GM18951 (cell line): ENCODE measurements around the gene ZBTB45.
"Not testable (repeated sequence)": the region's sequence is repeated elsewhere in the genome, so short reads cannot be mapped to it uniquely, and the experiment has no call there.

Experiments used
- POLR2A ChIP-seq: IDR thresholded peaks from 4 replicates; pipeline ENCODE4 v1.6.1; 2011; ENCODE audit warnings: mild to moderate bottlenecking; ENCODE audit not compliant: insufficient read length, insufficient read depth; ENCODE audit errors: extremely low read depth
- in situ Hi-C: fragments of 300-500 bp; cut with MboI; formaldehyde crosslinking; loops from one replicate; pipeline ENCODE4 v1.12.0; 2022; ENCODE audit warnings: low sequenced_read_pairs, mixed read lengths, inconsistent platforms; ENCODE audit not compliant: unreplicated experiment

Gene ZBTB45

DNA sequence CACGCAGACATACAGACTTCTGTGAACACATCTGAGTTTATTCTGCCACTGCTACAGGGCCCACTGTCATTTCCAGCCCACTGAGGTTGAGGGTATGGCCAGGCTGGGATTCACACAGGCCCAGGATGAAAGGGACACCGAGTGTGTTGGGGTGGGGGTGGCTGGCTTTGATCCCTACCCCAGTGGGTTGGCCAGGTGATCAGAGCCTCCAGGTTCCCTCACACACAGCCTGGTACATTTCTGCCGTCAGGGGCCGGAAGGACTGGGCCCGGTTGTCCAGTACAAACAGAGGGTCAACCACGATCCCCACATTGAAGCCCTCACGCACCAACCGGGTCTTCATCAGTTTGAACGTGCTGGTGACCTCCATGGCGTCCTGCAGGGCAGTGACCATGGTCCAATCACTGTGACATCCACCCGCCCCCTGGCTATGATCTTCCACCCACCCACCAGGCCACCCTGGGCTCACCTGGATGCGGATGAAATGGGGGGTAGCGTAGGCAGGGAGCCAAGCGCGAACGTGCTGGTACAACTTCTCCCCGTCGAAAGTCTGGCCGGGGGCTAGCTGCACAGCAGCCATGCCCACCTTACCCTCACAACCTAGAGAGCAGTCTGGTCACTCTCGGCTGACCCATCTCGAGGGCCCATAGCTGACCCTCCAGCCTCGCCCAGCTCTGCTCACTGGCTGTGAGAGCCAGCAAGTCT lies 21.1 kb downstream of the ZBTB45 start:
- TF ChIP-seq POLR2A: no peak
- in situ Hi-C loops: no loop called here

DNA sequence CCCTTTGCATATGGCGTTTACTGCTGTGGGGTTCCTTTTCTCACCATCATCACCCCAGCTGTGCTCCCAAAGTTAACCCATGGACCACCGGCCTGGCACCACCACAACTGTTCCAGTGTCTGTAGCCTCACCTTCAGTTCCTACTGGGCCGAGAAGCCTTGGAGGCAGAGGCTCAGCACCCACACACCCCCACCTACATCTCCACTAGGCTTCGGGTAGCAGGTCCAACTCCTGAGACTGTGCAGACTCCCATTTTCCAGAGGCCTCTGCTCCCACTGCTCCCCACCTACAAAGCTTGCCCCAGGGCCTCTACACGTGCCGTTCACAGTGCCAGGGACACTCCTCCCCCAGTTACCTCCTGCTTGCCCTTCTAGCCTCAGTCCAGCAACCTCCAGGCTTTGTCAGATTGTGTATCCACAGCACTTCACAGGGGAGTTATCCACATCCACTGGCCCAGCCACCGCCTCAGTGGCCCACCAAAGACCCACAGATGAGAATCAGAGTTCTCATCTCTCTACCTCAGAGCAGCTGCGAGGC lies 21.9 kb downstream of the ZBTB45 start:
- in situ Hi-C loops: no loop called here
- no peak for TF ChIP-seq POLR2A

DNA sequence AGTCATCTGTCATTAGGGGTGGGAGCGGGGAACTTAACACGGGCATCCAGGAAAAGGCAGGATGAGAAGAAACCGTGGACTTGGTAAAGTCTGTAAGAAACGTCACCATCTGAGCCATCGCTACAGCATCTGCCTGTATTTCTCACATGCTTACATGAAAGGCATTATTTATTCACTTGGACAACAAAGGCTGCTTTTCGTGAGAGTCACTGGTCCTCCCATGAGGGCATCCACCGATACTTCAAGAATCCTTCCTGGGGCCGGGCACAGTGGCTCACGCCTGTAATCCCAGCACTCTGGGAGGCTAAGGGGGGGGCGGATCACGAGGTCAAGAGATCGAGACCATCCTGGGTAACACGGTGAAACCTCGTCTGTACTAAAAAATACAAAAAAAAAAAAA lies 27.3 kb downstream of the ZBTB45 start:
- in situ Hi-C loops: no loop called here
- TF ChIP-seq POLR2A: no peak

DNA sequence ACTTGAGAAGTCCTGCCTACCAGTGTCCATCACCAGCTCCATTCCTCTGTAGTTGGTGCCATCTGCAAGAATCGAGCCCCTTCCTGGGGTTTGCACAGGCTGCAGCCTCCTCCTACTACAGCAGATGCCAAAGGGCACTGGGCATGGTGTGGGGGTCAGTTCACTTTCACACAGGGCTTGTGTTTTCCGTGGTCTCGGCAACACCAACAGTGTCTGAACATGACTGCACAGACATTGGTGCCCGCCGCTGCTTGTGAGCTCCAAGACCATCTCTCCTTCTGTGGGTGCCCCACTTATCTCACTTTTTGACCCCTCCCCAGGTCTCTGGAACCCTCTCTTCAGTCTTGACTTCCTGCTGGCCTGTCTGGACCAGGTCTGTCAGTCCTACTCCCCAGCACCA lies 28.2 kb downstream of the ZBTB45 start:
- in situ Hi-C loops: no loop called here
- no peak for TF ChIP-seq POLR2A

DNA sequence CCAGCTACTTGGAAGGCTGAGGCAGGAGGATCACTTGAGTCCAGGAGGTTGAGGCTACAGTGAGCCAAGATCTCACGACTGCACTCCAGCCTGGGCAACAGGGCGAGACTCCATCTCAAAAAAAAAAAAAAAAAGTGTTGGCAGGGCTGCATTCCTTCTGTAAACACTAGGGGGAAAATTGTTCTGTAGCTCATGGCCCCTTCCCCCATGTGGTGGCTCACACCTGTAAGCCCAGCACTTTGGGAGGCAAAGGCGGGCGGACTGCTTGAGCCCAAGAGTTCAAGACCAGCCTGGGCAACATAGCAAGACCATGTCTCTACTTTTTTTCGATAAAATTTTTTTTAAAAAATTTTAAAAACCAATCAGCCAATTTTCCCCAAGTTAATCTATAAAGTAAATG lies 35.3 kb downstream of the ZBTB45 start:
- in situ Hi-C loops: not testable (repeated sequence)

DNA sequence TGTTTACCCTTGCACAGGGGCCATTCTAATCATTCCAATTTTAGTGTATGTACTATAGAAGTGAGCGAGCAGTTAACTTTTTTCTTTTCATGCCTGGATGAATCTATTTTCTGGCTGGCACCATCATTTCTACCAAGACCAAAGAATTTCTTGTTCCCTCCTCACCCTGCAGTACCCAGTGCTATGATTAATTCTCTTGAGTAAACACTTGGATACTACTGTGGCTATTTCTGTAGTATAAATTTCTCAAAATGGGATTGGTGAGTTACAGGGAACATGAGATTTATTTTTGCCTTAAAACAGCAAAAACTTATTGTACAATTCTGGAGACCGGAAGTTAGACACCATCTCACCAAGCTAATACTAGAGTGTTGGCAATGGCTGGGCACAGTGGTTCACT lies 35.8 kb downstream of the ZBTB45 start:
- TF ChIP-seq POLR2A: no peak
- in situ Hi-C loops: no loop called here

DNA sequence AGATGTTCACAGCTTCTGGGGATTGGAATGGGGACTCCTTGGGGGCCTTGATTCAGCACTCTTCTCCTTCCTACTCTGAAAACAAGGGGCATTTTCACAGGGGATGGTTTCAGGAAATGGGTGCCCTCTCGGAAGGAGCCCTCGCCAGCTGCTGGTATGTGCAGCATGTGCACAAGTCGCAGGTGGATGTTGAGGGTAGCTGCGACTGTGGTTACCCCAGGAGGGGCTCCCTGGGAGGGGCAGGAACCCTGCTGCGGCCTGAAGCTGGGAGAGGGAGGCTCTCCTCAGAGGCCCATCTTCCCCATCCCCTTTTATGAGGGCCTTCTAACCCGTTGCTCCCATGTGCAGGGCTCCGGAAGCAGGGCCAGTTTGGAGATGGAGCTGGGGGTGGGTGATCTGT lies 37.2 kb downstream of the ZBTB45 start:
- no peak for TF ChIP-seq POLR2A
- in situ Hi-C loops: no loop called here

DNA sequence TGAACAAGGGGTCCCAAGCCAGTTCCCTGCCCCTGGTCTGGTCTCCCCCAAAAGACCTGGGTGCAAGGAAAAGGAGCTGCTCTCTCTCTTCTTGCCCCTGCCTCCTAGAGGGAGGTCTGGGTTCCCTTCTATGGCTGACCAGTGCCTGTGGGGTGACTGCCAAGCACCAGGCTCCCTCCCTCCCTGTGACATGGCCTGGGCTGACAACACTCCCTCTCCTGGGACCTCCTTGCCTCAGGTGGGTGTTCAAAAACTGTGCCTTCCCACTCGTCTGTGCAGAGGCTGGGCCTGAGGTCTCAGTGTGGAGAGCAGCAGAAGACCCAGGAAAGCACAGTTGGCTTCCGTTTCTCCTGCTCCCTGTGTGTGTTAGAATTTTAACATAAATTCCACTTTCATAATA lies 38.8 kb downstream of the ZBTB45 start:
- no peak for TF ChIP-seq POLR2A
- in situ Hi-C loops: no loop called here

DNA sequence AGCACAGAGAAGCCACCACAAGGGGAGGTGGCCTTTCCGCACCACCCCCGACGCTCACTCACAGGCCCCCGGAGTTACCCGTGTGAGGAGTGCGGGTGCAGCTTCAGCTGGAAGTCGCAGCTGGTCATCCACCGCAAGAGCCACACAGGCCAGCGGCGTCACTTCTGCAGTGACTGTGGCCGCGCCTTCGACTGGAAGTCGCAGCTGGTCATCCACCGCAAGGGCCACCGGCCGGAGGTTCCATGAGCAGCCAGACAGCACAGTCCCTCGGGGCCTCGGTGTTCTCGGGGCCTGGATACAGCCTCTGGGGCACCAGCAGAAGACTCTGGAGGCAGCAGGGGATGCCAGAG lies 39.2 kb downstream of the ZBTB45 start:
- TF ChIP-seq POLR2A: no peak
- in situ Hi-C loops: no loop called here

DNA sequence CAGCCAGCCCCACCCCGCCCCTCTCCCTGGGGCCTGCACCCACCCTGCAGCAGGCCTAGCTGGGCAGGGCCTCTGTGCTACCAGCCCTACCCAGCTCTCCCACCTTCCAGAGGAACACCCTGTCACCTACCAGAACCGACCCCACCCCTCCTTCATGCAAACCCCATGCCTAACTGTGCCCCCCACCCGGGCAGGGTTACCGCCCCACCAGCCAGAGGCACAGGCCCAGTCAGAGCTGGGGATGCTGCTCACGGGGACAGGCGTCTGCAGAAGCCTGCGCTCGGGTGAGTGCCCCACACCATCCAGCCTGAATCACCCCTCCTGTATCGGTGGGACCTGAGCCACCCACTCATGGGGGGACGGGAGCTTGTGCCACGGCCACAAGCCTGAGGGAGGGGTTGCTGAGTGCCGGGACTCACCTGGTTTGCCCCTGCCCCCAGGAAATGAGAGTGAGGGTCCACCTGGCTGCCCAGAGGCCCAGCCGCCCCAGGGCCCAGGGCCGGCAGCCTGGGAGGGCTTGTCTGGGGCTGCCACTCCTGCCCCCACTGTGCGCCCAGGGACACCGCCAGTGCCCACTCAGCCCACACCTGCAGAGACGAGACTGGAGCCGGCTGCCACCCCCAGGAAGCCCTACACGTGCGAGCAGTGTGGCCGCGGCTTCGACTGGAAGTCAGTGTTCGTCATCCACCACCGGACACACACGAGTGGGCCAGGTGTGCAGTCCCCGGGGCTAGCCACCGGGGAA lies 39.7 kb downstream of the ZBTB45 start:
- in situ Hi-C loops: no loop called here
- no peak for TF ChIP-seq POLR2A

DNA sequence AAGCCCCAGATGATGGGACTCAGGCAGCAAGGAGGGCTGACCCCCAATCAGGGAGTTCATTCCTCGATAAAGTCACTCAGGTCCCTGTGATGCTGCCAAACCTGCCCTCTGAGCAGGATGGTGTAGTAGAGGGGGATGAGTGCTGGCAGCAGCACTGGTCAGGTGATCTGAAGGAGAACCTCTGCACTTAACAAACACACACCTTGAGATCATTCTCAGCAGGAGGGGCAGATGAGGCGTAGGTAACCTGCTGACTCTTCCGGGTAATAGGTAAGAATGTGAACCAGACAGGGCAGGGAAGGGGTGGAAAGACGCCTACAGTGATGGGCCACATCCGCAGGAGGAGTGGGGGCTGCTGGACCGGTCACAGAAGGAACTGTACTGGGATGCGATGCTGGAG lies 40.3 kb downstream of the ZBTB45 start:
- no peak for TF ChIP-seq POLR2A
- in situ Hi-C loops: no loop called here

DNA sequence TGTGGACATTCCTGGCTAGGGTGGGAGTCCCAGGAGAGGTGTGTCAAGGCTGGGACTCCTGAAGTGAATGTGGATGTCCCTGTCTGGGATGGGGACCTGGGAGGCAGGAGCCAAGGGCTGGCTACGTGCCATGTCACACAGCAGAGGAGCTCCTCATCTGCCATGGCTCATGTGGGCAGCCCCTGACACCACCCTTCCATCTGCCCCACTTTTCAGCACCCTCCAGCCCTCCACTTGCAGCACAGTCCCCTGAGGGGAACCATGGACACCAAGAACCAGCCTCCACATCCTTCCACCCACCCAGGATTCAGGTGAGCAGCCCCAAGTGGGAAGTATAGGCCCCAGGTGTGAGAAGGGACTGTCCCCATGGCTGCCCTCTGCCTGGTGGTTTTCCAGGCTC lies 41.7 kb downstream of the ZBTB45 start:
- in situ Hi-C loops: no loop called here
- no peak for TF ChIP-seq POLR2A

DNA sequence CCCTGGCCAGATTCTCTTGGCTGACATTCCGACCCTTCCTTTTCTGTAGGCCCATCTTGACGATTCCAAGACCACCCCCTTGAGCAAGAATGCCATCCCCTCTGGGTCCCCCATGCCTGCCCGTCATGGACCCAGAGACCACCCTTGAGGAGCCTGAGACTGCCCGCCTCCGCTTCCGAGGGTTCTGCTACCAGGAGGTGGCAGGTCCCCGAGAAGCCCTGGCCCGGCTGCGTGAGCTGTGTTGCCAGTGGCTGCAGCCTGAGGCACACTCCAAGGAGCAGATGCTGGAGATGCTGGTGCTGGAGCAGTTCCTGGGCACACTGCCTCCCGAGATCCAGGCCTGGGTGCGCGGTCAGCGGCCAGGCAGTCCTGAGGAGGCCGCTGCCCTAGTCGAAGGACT lies 42.5 kb downstream of the ZBTB45 start:
- no peak for TF ChIP-seq POLR2A
- in situ Hi-C loops: no loop called here

DNA sequence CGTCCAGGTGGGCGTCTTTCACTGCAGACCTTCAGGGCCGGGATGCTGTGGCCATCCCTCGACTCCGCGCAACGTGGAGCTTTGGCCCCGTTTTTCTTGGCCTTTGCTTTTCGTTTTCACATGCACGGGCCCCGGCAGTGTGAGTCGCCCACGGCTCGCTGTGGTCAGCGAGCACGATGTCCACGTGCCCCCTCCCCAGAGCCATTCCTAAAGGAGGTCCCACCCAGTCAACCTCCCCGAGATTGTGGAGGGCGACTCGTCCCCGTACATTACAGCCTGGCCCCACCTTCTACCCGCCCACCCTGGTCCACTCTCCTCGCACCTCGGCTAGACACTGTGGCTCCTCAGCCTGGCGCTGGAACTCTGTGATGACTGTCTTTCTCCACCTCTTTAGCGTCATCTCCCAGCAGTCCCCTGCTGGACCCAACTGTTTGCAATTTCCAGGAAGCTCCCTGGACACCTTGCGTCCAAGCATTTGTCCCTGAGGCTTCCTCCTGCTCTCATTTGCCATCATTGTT lies 43.1 kb downstream of the ZBTB45 start:
- in situ Hi-C loops: no loop called here
- no peak for TF ChIP-seq POLR2A
